ENCODE results near the gene METTL25.

The METTL25 gene

GRCh38 chr12:82398879-82399278 is 40.5 kb downstream of the METTL25 start:
- in situ Hi-C loops (cut with MboI; ENCODE audit: low sequenced_read_pairs), result no loop called here

- in situ Hi-C loops (cut with MboI; ENCODE audit: low sequenced_read_pairs), result no loop called here
These were observed 42.5 kb downstream of the METTL25 start for GRCh38 chr12:82400819-82401218.

DNA sequence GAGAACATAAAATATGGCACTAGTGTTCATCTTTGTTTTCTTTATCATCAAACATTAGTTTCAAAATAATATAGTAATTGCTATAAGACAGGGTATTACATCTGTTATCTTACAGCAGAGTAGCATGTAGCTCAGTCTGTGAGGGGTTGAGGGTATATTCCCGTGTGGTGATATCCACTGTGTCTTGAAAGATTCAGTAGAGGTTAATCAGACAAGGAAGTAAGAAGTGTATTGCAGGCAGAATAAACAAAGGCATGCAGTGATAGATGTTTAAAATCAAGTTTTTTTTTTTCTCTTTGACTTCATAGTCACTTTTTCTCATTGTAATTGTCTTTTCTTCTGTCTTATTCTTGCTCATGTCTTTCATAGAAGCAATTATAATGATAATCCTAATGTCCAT is 48.3 kb downstream of the METTL25 start:
- in situ Hi-C loops (cut with MboI; ENCODE audit: low sequenced_read_pairs), result no loop called here

- in situ Hi-C loops (cut with MboI; ENCODE audit: low sequenced_read_pairs), result no loop called here
These were observed 49.2 kb downstream of the METTL25 start for GRCh38 chr12:82407481-82407880.

GRCh38 chr12:82408844-82409243 is 50.5 kb downstream of the METTL25 start:
- in situ Hi-C loops (cut with MboI; ENCODE audit: low sequenced_read_pairs), result no loop called here

- in situ Hi-C loops (cut with MboI; ENCODE audit: low sequenced_read_pairs), result no loop called here
These were observed 53.4 kb downstream of the METTL25 start for GRCh38 chr12:82411546-82412230.

DNA sequence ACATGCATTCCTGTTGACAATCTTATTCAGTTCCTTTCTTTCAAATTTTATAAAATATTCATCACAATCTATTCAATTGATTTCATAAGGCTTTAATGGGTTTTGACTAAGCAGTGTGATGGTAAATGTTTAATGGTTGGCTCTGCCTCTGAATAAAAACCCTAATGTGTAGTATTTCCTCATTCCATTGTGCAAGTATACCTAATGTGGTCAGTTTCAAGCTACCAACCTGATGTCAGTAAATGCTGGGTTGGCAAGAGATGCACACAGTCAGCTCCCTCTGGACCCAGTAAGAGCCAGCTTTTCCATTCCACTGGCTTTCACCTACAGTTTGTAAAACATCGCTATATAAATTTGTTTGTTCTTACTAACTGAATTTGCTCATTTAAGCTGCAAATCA is 53.9 kb downstream of the METTL25 start:
- in situ Hi-C loops (cut with MboI; ENCODE audit: low sequenced_read_pairs), result no loop called here

DNA sequence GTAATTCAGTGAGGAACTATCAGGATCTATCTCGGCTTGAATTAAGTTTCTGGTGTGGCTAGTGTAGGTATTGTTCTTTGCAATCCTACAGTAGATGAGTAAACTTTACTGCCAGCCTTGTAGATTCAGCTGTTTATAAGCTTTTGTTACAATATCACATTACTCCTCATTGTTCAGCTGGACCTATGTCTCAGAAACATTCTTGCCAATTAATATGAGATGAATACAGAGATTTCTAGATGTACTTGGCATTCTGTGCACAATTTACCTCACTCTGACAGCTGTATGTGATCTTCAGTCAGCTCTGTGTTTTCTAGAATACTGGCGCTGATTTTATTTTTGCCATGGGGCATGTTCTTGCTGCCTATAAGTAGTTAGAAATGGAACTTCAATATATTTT is 55.7 kb downstream of the METTL25 start:
- in situ Hi-C loops (cut with MboI; ENCODE audit: low sequenced_read_pairs), result no loop called here

- in situ Hi-C loops (cut with MboI; ENCODE audit: low sequenced_read_pairs), result no loop called here
These were observed 56.6 kb downstream of the METTL25 start for GRCh38 chr12:82414926-82415325.

GRCh38 chr12:82415402-82415801 is 57.1 kb downstream of the METTL25 start:
- in situ Hi-C loops (cut with MboI; ENCODE audit: low sequenced_read_pairs), result no loop called here

DNA sequence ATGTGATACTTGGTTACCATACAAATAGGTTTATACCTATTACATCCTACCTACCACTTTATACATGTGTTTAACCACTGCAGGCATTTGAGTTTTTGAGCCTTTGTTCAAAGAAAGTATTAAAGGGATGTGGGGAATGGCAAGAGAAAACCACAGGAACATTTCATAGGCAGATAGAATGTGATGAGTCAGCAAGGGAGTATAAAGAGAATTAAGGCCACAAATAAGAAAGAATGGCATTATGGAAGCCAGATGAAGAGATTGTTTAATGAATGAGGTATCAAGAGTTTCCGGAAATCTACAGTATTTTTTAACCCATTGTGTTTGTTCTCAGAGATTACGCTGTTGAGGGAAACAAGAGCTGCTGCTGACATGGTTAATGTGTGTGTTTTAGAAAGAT is 66.9 kb downstream of the METTL25 start:
- in situ Hi-C loops (cut with MboI; ENCODE audit: low sequenced_read_pairs), result no loop called here

DNA sequence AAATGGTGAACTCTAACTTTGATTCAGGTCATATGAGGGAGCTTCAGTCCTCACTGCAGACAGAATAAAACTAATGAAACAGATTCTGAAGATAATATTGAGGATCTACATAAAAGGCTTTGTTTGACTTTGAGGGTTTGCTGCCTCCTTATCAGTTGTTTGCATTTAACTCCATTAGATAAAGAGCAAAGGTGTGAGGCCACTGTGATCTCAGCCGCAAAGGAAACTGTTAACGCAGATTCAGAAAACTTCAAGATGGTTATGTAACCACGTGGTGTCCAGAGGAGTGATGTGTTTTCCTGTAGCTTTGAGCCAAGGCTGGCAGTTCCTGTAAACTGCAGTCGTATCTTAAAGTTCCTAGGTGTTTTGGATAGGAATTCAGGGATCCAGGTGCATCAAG is 67.8 kb downstream of the METTL25 start:
- in situ Hi-C loops (cut with MboI; ENCODE audit: low sequenced_read_pairs), result no loop called here

GRCh38 chr12:82426586-82426985 is 68.3 kb downstream of the METTL25 start:
- in situ Hi-C loops (cut with MboI; ENCODE audit: low sequenced_read_pairs), result no loop called here

GRCh38 chr12:82430541-82431145 is 72.3 kb downstream of the METTL25 start:
- in situ Hi-C loops (cut with MboI; ENCODE audit: low sequenced_read_pairs), result no loop called here

DNA sequence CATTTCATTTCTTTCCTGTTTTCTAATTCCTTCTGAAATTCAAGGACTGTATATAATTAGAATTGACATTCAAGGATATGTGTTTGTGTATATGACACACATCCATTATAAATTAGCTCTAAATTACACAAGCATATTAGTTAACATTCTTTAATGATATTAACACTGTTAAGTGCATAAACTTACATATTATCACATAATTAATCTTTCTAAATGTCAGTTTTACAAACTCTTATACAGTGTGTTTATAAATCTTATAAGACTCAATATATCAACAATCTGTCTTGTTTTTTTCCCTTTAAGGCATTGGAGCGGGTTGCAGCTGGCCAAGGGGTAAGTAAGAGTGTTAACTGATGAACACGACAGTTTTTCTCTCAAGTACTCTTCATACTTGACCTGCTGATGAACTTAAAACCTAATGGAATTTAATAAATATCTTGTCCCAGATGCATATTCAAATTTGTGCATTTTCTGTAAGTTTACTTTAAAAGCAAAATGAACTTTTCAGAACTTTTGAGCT is 76.1 kb downstream of the METTL25 start:
- in situ Hi-C loops (cut with MboI; ENCODE audit: low sequenced_read_pairs), result no loop called here

DNA sequence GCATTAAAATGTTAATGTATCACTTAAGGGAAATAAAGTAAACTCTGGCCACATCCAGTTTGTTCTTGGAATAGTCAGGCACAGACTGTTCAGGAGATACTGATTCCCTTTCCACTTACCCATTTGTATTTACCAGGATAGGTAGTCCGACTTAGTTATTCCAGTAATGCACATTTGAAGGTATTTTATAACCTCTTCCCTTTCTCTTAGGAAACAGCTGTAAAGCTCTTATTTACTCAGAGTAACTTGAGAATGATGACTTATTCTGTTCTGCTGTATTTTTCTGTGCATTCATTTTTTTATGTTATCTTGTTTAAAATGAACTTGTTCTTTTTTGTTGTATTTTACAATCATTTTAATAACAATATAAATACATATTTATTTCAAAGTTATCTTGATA is 78.0 kb downstream of the METTL25 start:
- in situ Hi-C loops (cut with MboI; ENCODE audit: low sequenced_read_pairs), result no loop called here

DNA sequence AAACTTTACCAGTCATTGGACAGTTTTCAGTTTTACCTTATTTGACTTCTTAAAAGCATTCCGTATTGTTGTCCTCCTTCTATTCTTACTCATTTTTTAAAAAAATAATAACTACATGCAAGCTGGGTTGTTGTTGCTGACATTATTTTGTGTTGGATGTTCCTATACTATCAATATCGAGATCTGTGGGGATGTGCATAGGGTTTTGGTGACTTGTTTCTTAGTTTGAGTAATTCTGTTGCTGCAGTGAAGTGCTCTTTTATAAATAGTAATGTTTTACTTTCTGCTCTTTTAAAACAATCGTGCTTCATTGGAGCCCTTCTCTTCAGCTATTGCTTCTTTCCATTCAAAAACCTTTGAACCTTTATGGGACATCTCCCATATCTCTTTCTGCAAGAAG is 79.4 kb downstream of the METTL25 start:
- in situ Hi-C loops (cut with MboI; ENCODE audit: low sequenced_read_pairs), result no loop called here

- in situ Hi-C loops (cut with MboI; ENCODE audit: low sequenced_read_pairs), result no loop called here
These were observed 80.0 kb downstream of the METTL25 start for GRCh38 chr12:82438356-82438755.

DNA sequence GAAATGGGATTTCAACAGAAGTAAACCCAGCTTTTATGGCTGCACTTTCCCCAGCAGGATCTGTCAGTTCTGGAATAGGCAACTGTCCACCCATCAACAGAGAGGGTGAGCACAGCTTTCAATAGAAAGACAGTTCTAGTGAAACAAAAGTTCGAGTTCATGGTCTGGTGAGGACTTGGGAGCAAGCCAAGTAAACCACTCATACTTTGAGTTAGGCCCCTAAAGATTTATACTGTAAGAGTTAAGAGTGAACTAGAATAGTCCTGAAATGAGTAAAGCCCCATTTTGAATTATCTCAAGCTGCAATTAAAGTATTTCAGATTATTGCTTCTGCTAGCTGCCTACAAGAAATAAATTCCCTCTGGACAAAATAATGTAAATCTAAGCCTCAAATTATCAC is 82.6 kb downstream of the METTL25 start:
- in situ Hi-C loops (cut with MboI; ENCODE audit: low sequenced_read_pairs), result no loop called here

GRCh38 chr12:82448911-82449578 is 90.7 kb downstream of the METTL25 start:
- in situ Hi-C loops (cut with MboI; ENCODE audit: low sequenced_read_pairs), result no loop called here

GRCh38 chr12:82456633-82457032 is 98.3 kb downstream of the METTL25 start:
- in situ Hi-C loops (cut with MboI; ENCODE audit: low sequenced_read_pairs), result no loop called here

- in situ Hi-C loops (cut with MboI; ENCODE audit: low sequenced_read_pairs), result no loop called here
These were observed 99.8 kb downstream of the METTL25 start for GRCh38 chr12:82458101-82458500.
